Esophagus squamous epithelium (tissue), 5 donors: ENCODE measurements around the gene UBE2R2. TPM values are rescaled to one million over a fixed set of nuclear protein-coding genes. Genes with fewer than 3 reads are reported as not detected.
A peak's percentile ranks its signal among the peaks of the same experiment; 100 is the strongest.

ENCODE experiments used
- DNase-seq: peaks from one replicate; lab custom pipeline; 2025; lab: John Stamatoyannopoulos, UW
- H3K27ac ChIP-seq, 4 donors: fragments of 200-600 bp; sonication (generic); one replicate each; pipeline ENCODE4 v1.5.1; 2016 to 2019; ENCODE audit warnings: mild to moderate bottlenecking in 1 of 4
- H3K27me3 ChIP-seq, 4 donors: fragments of 200-600 bp; sonication (generic); 1 replicate in 3 of 4; 2 replicates in 1 of 4; pipeline versions ENCODE4 v1.5.1 to v1.6.0; 2017 to 2021; ENCODE audit warnings: antibody characterized with exemption in 1 of 4
- H3K36me3 ChIP-seq, 3 donors: fragments of 200-600 bp; sonication (generic); one replicate each; pipeline ENCODE4 v1.5.1; 2016 to 2019
- H3K4me1 ChIP-seq, 3 donors: fragments of 200-600 bp; sonication (generic); one replicate each; pipeline ENCODE4 v1.5.1; 2017 to 2019
- H3K4me3 ChIP-seq, 4 donors: fragments of 200-600 bp; sonication (generic); 1 replicate in 3 of 4; 2 replicates in 1 of 4; pipeline ENCODE4 v1.5.1; 2016 to 2019; ENCODE audit warnings: mild to moderate bottlenecking in 2 of 4, moderate library complexity in 1 of 4
- H3K9me3 ChIP-seq, 3 donors: fragments of 200-600 bp; sonication (generic); one replicate each; pipeline ENCODE4 v1.5.1; 2016 to 2019
- POLR2A ChIP-seq, 4 donors: fragments of 450-650 bp; IDR thresholded peaks; one replicate each; pipeline ENCODE4 v1.6.1; 2017; ENCODE audit warnings: antibody characterized with exemption in 4 of 4, mild to moderate bottlenecking in 4 of 4, moderate library complexity in 3 of 4
- WGBS, 2 donors: methylation state at CpG; one replicate each; pipeline ENCODE4 v1.1.5; 2018; 5-methylcytosine and 5-hydroxymethylcytosine counted together
- intact Hi-C: fragments of 100-400 bp; cut with DNase I; formaldehyde crosslinking; loops from one replicate; pipeline ENCODE4 v1.15.0; 2022
- total RNA-seq, 4 donors: library from RNA; depleted of rRNA; stranded (reverse); fragments of >200 nt; gene quantifications; one replicate each; pipeline ENCODE4 v1.1.0, GENCODE V29; 2016
- TF ChIP-seq, protein P1 (sequence below), 6 experiments: fragments of 450-650 bp in 4 of 6; fragments of 200-600 bp in 2 of 6; sonication (generic) in 2 of 6; IDR thresholded peaks; one replicate each; pipeline ENCODE4 v1.5.1; 2016 to 2019; ENCODE audit warnings: antibody characterized with exemption in 6 of 6, mild to moderate bottlenecking in 4 of 6, moderate library complexity in 4 of 6
- donor health status: DM: yes; HTN: yes; CAD: no.

UBE2R2 gene
- total RNA-seq, 4 donors from 2014 or later, result 14.3 to 19.1 (median 16.7) TPM

DNA sequence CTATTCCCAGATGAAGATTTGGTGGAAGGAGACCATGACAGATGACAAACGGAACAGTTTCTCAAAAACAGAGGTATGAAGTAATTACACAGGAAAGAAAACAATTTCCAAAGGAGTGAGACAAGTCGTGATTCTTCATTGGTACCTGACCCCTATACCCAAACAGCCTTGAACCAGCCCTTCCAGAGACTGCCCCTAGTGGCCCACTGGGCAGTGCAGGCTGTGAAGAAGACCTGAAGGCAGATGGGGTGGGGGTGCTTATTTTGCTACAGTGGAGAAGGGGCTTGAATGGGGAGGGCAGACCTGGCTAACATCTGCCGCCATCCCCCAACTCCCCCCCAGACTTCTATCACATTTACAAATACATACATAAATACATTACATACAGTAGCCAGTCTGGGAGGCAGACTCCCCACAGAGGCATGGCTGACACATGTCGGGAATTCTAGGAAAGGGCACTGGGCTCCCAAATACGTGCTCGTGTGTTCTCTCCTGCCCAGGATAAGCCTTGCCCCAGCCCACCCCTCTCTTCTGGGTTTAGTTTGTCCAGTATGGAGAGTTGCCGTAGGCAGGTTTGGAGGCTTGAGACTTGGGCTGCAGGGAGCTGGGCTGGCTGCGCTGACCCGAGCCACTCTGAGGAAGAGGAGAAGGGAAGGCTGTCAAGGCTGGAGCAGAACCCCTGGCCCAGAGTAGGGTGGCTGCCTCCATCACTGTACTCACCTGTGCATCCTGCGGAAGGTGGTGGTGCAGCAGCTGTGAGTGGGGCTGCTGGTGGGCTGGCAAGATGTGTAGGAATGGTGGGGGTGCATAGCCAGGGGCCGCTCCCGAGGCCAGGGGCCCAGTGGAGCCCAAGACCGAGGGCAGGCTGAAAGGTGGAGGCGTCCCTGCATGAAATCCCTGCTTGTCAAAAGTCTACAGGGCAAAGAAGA, 105.3 kb downstream of the UBE2R2 start:
- intact Hi-C loops, result loop anchor here (10.0 kb wide), 1 partner anchor 143 kb away; no protein-coding TSS in a partner anchor
- H3K27ac ChIP-seq, result no peak overlapping the region
- TF ChIP-seq, protein P1, sequence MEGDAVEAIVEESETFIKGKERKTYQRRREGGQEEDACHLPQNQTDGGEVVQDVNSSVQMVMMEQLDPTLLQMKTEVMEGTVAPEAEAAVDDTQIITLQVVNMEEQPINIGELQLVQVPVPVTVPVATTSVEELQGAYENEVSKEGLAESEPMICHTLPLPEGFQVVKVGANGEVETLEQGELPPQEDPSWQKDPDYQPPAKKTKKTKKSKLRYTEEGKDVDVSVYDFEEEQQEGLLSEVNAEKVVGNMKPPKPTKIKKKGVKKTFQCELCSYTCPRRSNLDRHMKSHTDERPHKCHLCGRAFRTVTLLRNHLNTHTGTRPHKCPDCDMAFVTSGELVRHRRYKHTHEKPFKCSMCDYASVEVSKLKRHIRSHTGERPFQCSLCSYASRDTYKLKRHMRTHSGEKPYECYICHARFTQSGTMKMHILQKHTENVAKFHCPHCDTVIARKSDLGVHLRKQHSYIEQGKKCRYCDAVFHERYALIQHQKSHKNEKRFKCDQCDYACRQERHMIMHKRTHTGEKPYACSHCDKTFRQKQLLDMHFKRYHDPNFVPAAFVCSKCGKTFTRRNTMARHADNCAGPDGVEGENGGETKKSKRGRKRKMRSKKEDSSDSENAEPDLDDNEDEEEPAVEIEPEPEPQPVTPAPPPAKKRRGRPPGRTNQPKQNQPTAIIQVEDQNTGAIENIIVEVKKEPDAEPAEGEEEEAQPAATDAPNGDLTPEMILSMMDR (IDR thresholded peaks at IDR 0.05), result peak in 4 of 6 experiments; percentile 39 to 61 (median 51)
- TF ChIP-seq POLR2A (IDR thresholded peaks at IDR 0.05), result no peak
- WGBS, 2 donors, result 75 to 87% methylated on average over 8 to 13 of the region's 14 CpGs
- no peaks in the 10 kb centered on the region for H3K27me3 ChIP-seq
- no peaks in the 10 kb centered on the region for H3K9me3 ChIP-seq
- H3K4me1 ChIP-seq, result no peaks in the 10 kb centered on the region
- H3K4me3 ChIP-seq, result no peak overlapping the region
- no peak for DNase-seq
- peaks cover 48 to 100% (median 53%) of the 10 kb centered on the region in 3 donors for H3K36me3 ChIP-seq

- H3K9me3 ChIP-seq, result no peaks in the 10 kb centered on the region
- no peak for DNase-seq
- intact Hi-C loops, result loop anchor here (10.0 kb wide), 1 partner anchor 142 kb away; no protein-coding TSS in a partner anchor
- no peak overlapping the region for H3K27ac ChIP-seq
- H3K36me3 ChIP-seq, result peaks cover 49 to 100% (median 57%) of the 10 kb centered on the region in 3 donors
- H3K27me3 ChIP-seq, result no peaks in the 10 kb centered on the region
- TF ChIP-seq, protein P1 (IDR thresholded peaks at IDR 0.05), result no peak
- no peak for TF ChIP-seq POLR2A (IDR thresholded peaks at IDR 0.05)
- no peak overlapping the region for H3K4me3 ChIP-seq
- WGBS, 2 donors, result 74 to 100% methylated on average over 1 to 3 of the region's 4 CpGs
- no peaks in the 10 kb centered on the region for H3K4me1 ChIP-seq
Observed at GRCh38 chr9:33923079-33923478, 106.1 kb downstream of the UBE2R2 start.

- Histone ChIP-seq H3K27ac (no peak overlapping the region), H3K9me3 (no peaks in the 10 kb centered on the region), H3K4me3 (no peak overlapping the region), H3K36me3 (peaks cover 51 to 100% (median 58%) of the 10 kb centered on the region in 3 donors), H3K4me1 (no peaks in the 10 kb centered on the region), H3K27me3 (no peaks in the 10 kb centered on the region)
- WGBS, 2 donors, result 63 to 100% methylated on average over 1 to 2 of the region's 14 CpGs
- no peak for TF ChIP-seq POLR2A (IDR thresholded peaks at IDR 0.05)
- TF ChIP-seq, protein P1 (IDR thresholded peaks at IDR 0.05), result no peak
- intact Hi-C loops, result loop anchor here (10.0 kb wide), 1 partner anchor 141 kb away; no protein-coding TSS in a partner anchor
- no peak for DNase-seq
Observed at GRCh38 chr9:33923998-33924701, 107.2 kb downstream of the UBE2R2 start.

GRCh38 chr9:33924978-33925797, 108.2 kb downstream of the UBE2R2 start:
- WGBS, 2 donors, result 45 to 70% methylated on average over 14 to 15 of the region's 17 CpGs
- no peak for DNase-seq
- intact Hi-C loops, result loop anchor here (10.0 kb wide), 1 partner anchor 140 kb away; no protein-coding TSS in a partner anchor
- Histone ChIP-seq H3K36me3 (peaks cover 51 to 100% (median 57%) of the 10 kb centered on the region in 3 donors), H3K27ac (peak overlapping the region in 2 of 4 donors; percentile 3 to 12), H3K4me3 (no peak overlapping the region), H3K9me3 (no peaks in the 10 kb centered on the region), H3K27me3 (no peaks in the 10 kb centered on the region), H3K4me1 (no peaks in the 10 kb centered on the region)
- TF ChIP-seq, protein P1 (IDR thresholded peaks at IDR 0.05), result peak in 5 of 6 experiments; percentile 27 to 58 (median 37)
- no peak for TF ChIP-seq POLR2A (IDR thresholded peaks at IDR 0.05)
